Cardiac muscle cell (in vitro differentiated cells and primary cell): Measurements from ENCODE around the gene ASB18. TPM values are rescaled to one million over a fixed set of nuclear protein-coding genes. Genes with fewer than 3 reads are reported as not detected.

Source experiments
- DNase-seq, 2 donors: peaks; one replicate each; pipeline versions ENCODE4 v3.0.0 to v3.0.0-alpha.2; 2010 to 2017; ENCODE audit warnings: low read depth in 1 of 2, low spot score in 1 of 2
- H3K27ac ChIP-seq: fragments of 200-600 bp; sonication (generic); 2 replicates; pipeline ENCODE4 v1.5.1; 2016
- H3K27me3 ChIP-seq: fragments of 200-600 bp; sonication (generic); 2 replicates; pipeline ENCODE4 v1.6.0; 2016; ENCODE audit warnings: control low read depth
- H3K36me3 ChIP-seq: fragments of 200-600 bp; sonication (generic); 2 replicates; pipeline ENCODE4 v1.5.1; 2016; ENCODE audit warnings: control low read depth
- H3K4me1 ChIP-seq: fragments of 200-600 bp; sonication (generic); 2 replicates; pipeline ENCODE4 v1.8.1; 2017; ENCODE audit warnings: low read depth, mild to moderate bottlenecking, mixed run types
- H3K4me3 ChIP-seq: fragments of 200-600 bp; sonication (generic); 2 replicates; pipeline ENCODE4 v1.5.1; 2016; ENCODE audit warnings: mild to moderate bottlenecking
- H3K9me3 ChIP-seq: fragments of 200-600 bp; sonication (generic); 2 replicates; pipeline ENCODE4 v1.5.1; 2017; ENCODE audit warnings: low read depth, mild to moderate bottlenecking, control low read depth
- polyA plus RNA-seq: library from polyadenylated mRNA; unstranded; fragments of >200 nt; fragmentation: Nextera tagmentation; extraction: Ambion mirVana; gene quantifications from 2 replicates; pipeline ENCODE4 v1.2.1, GENCODE V29; 2016
- total RNA-seq: library from RNA; depleted of rRNA; stranded (reverse); fragments of >200 nt; gene quantifications from 2 replicates; pipeline ENCODE4 v1.2.3, GENCODE V29; 2016
- TF ChIP-seq, protein P1 (sequence below): IDR thresholded peaks from 2 replicates; pipeline ENCODE4 v1.5.1; 2012; ENCODE audit warnings: low read depth, mild to moderate bottlenecking, low read length

ASB18 gene
- total and polyA plus RNA-seq, 2 experiments from 2014 or later = 0.70 TPM; not detected in 1

DNA sequence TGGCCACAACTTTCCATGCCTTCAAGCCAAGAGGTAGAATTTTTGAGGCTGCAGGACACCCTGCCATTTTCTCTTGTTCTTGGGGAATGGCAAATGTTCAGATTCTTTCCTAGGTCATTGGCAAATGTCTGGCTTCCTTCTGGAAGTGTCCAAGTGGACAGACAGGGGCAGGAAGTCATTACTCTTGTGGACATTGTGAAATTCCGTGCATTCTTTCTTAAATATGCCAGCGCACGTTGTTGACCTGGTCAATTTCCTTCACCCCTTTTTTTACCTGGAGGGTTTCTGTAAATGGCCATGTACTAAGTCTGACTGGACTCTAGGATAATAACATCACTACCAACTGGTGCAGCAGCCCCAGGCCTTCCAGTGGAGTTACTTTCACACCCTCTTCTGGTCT is 13.9 kb downstream of the ASB18 start:
- peaks cover 32% of the 10 kb centered on the region for H3K4me1 ChIP-seq
- H3K27ac ChIP-seq = no peak overlapping the region
- H3K9me3 ChIP-seq = no peaks in the 10 kb centered on the region
- TF ChIP-seq, protein P1, sequence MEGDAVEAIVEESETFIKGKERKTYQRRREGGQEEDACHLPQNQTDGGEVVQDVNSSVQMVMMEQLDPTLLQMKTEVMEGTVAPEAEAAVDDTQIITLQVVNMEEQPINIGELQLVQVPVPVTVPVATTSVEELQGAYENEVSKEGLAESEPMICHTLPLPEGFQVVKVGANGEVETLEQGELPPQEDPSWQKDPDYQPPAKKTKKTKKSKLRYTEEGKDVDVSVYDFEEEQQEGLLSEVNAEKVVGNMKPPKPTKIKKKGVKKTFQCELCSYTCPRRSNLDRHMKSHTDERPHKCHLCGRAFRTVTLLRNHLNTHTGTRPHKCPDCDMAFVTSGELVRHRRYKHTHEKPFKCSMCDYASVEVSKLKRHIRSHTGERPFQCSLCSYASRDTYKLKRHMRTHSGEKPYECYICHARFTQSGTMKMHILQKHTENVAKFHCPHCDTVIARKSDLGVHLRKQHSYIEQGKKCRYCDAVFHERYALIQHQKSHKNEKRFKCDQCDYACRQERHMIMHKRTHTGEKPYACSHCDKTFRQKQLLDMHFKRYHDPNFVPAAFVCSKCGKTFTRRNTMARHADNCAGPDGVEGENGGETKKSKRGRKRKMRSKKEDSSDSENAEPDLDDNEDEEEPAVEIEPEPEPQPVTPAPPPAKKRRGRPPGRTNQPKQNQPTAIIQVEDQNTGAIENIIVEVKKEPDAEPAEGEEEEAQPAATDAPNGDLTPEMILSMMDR = no peak
- H3K4me3 ChIP-seq = no peak overlapping the region
- no peak for DNase-seq
- no peaks in the 10 kb centered on the region for H3K36me3 ChIP-seq
- H3K27me3 ChIP-seq = no peaks in the 10 kb centered on the region

DNA sequence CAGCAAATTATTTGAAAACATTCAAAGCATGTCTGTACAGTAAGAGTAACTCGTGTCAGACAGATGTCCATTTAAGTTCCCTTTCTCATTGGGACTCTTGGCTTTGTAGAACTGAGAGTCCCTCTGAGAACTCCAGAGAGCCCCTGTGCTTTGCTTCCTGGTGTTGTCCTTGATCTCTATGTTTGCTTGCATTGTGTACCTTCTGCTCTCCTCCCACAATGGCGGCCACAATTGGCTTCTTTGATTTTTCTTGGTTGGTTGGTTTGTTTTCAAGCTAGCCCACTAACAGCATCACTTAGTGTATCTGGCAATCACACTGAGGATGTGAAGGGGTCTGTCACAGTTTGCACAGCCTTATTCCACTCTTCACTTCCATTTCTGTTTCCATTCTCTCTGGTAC is 15.1 kb downstream of the ASB18 start:
- TF ChIP-seq, protein P1 = no peak
- H3K9me3 ChIP-seq = no peaks in the 10 kb centered on the region
- peaks cover 32% of the 10 kb centered on the region for H3K4me1 ChIP-seq
- H3K27me3 ChIP-seq = no peaks in the 10 kb centered on the region
- no peaks in the 10 kb centered on the region for H3K36me3 ChIP-seq
- H3K27ac ChIP-seq = no peak overlapping the region
- no peak for DNase-seq
- H3K4me3 ChIP-seq = no peak overlapping the region

DNA sequence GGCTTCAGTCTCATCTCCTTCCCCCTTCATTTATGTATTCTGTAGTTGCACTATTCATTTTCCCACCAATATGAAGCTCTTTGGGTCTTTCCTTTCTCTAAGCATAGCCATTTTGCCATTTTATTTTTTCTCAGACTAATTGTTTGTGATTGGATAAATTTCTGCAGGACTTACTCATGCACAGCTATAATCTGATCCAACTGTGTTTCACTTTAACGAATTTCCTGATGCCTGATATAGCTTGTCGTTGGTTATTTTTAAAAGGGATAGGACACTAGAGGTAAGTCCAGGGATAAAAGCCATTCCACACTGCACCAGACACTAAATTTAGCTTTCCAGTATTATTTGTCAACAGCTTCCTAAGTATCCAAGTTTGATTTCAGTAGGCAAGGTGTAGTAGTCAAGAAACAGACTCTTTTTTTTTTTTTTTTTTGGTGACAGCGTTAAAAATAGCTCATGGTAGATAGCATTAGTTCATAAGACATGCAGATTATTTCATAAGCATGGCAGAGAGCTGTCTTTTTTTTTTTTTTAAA is 17.4 kb downstream of the ASB18 start:
- Histone ChIP-seq H3K4me3 (no peak overlapping the region), H3K36me3 (no peaks in the 10 kb centered on the region), H3K4me1 (peaks cover 32% of the 10 kb centered on the region), H3K9me3 (no peaks in the 10 kb centered on the region), H3K27ac (no peak overlapping the region), H3K27me3 (peaks cover 5% of the 10 kb centered on the region)
- peak in 1 of 2 donors; percentile 15 for DNase-seq
- TF ChIP-seq, protein P1 = no peak

DNA sequence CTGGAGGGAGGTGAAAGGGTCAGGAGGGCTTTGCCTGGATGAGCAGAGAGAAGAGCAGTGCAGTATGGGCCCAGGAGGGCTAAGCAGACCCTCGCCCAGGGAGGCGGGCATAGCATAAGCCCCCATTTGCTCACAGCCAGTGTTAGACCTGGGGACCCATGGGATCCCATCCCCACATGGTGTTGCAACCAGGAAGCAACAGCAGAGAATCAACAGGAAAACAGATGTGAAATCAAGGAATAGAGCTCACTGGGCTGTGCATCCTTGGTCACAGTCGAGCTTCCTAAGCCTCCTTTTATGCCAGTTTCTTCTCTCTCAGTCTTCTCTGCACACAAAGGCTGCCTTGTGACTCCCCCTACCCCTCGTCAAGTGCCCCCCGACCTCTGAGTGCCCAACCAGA is 19.9 kb downstream of the ASB18 start:
- H3K36me3 ChIP-seq = no peaks in the 10 kb centered on the region
- no peak for DNase-seq
- no peaks in the 10 kb centered on the region for H3K9me3 ChIP-seq
- peaks cover 31% of the 10 kb centered on the region for H3K27me3 ChIP-seq
- H3K4me1 ChIP-seq = peaks cover 15% of the 10 kb centered on the region
- TF ChIP-seq, protein P1 = no peak
- H3K4me3 ChIP-seq = no peak overlapping the region
- no peak overlapping the region for H3K27ac ChIP-seq

DNA sequence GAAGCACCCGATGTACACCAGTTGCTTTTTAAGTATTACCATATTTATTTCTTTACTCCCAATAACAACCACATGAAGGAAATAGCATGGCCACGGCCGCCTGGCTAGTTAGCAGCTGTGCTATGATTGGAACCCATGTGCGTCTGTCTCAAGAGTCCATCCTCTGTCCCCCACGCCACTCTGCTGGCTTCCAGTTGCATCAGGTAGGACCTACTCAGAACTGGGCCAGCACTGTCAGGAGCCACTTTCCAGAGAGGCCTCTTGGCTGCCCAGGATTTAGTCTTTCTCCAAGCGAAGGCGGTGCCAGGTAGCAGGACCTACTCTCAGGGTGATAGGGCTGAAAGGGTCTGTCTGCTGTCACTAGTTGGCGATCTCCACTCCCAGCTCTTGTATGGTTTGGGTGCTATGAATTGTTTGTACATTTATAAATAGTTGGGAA is 22.1 kb downstream of the ASB18 start:
- DNase-seq = no peak
- TF ChIP-seq, protein P1 = no peak
- Histone ChIP-seq H3K9me3 (no peaks in the 10 kb centered on the region), H3K4me3 (no peak overlapping the region), H3K27me3 (peaks cover 52% of the 10 kb centered on the region), H3K36me3 (no peaks in the 10 kb centered on the region), H3K4me1 (peaks cover 8% of the 10 kb centered on the region), H3K27ac (no peak overlapping the region)
